Ureter (tissue), 1 donor: ENCODE results near the gene ENDOG. TPM values are rescaled to one million over a fixed set of nuclear protein-coding genes. Genes with fewer than 3 reads are reported as not detected.
"Not testable (repeated sequence)": the region's sequence is repeated elsewhere in the genome, so short reads cannot be mapped to it uniquely, and the experiment has no call there.

Experiments
- DNase-seq: peaks from one replicate; pipeline ENCODE4 v3.0.0-alpha.2; 2020; ENCODE audit warnings: low spot score
- total RNA-seq: library from RNA; stranded (reverse); gene quantifications from one replicate; pipeline ENCODE4 v1.2.4, GENCODE V29; 2023
- donor health status: DM: yes; HTN: yes; CAD: no.

ENDOG gene
- total RNA-seq, 1 donor from 2014 or later: 21.7 TPM

GRCh38 chr9:128828719-128829452, 10.6 kb downstream of the ENDOG start:
- DNase-seq: no peak

- peak; percentile 95 for DNase-seq
These were observed 11.4 kb downstream of the ENDOG start, which contains the start of gene SPOUT1 for GRCh38 chr9:128829477-128830251. TSS of gene SPOUT1 (minus strand) at chr9:128829794. CDS start at chr9:128829780, 14 bp downstream.

GRCh38 chr9:128833696-128834095, 15.4 kb downstream of the ENDOG start:
- no peak for DNase-seq

- no peak for DNase-seq
These were observed 17.2 kb downstream of the ENDOG start for GRCh38 chr9:128835246-128836210.

- DNase-seq: no peak
These were observed 18.3 kb downstream of the ENDOG start for GRCh38 chr9:128836509-128837145.

- DNase-seq: no peak
These were observed 20.0 kb downstream of the ENDOG start for GRCh38 chr9:128838338-128838737.

- DNase-seq: no peak
These were observed 22.2 kb downstream of the ENDOG start for GRCh38 chr9:128840524-128840923.

- DNase-seq: no peak
These were observed 23.6 kb downstream of the ENDOG start for GRCh38 chr9:128841694-128842492.

GRCh38 chr9:128843171-128843570, 24.9 kb downstream of the ENDOG start:
- DNase-seq: not testable (repeated sequence)

GRCh38 chr9:128845186-128845931, 27.1 kb downstream of the ENDOG start:
- DNase-seq: peak; percentile 63

- no peak for DNase-seq
These were observed 28.4 kb downstream of the ENDOG start for GRCh38 chr9:128846680-128847030.

GRCh38 chr9:128847803-128848202, 29.5 kb downstream of the ENDOG start:
- no peak for DNase-seq

GRCh38 chr9:128851024-128851423, 32.7 kb downstream of the ENDOG start:
- not testable (repeated sequence) for DNase-seq

GRCh38 chr9:128851779-128852600, 33.7 kb downstream of the ENDOG start:
- DNase-seq: not testable (repeated sequence)

GRCh38 chr9:128852646-128853045, 34.3 kb downstream of the ENDOG start:
- not testable (repeated sequence) for DNase-seq

- DNase-seq: not testable (repeated sequence)
These were observed 36.2 kb downstream of the ENDOG start for GRCh38 chr9:128854454-128854853.

GRCh38 chr9:128858476-128858875, 40.2 kb downstream of the ENDOG start:
- not testable (repeated sequence) for DNase-seq

- DNase-seq: no peak
These were observed 42.6 kb downstream of the ENDOG start for GRCh38 chr9:128860937-128861336.

- DNase-seq: no peak
These were observed 43.2 kb downstream of the ENDOG start for GRCh38 chr9:128861501-128861900.
